Superior temporal gyrus (tissue), 1 donor: ENCODE results near the gene MRPL4.
A peak's percentile ranks its signal among the peaks of the same experiment; 100 is the strongest.
"Not testable (repeated sequence)": the region's sequence is repeated elsewhere in the genome, so short reads cannot be mapped to it uniquely, and the experiment has no call there.

Experiments
- DNase-seq: peaks from one replicate; pipeline ENCODE4 v3.0.0-alpha.2; 2016; ENCODE audit errors: extremely low spot score

MRPL4 gene

GRCh38 chr19:10230173-10230860, 21.7 kb upstream of the MRPL4 start:
- no peak for DNase-seq

DNA sequence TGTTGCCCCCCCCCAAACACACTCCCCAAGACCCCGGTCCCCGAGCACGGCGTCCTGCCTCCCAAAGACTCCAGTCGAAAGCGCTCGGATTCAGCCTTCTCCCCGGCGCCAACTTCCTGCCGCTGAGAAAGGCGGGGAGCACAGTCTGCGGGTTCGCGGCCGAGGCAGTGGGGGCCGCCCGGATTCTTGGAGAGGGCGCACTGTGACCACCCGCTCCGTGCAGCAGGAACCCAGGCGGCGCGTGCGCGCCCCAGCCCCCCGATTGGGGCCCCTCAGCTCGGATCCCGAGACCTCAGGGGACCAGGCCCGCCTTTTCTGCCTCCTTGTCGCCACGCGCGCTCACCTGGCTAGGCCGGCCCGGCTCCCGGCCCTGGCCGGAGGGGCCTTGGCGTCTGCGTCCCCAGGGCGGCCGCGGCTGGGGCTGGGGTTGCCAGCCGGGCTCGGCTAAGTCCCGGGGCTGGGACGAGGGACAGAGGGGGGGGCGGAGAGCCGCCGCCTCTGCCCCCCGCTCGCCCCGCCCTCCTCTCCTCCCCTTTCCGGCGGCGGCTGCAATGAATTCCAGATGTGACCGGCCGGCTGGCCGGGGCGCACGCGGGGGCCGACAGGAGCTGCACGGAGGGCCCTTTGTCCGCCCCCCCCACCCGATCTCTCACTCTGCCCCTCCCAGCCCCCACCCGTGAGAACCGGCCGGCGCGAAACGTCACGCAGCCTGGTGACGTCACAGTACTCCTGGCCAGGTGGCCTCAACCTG, 21.0 kb upstream of the MRPL4 start, which contains the start of gene S1PR2:
Gene S1PR2, minus strand, starts transcription at position 471 of the 751 bp plus-strand sequence. CDS start 6,426 bp downstream, outside the sequence.
- no peak for DNase-seq

DNA sequence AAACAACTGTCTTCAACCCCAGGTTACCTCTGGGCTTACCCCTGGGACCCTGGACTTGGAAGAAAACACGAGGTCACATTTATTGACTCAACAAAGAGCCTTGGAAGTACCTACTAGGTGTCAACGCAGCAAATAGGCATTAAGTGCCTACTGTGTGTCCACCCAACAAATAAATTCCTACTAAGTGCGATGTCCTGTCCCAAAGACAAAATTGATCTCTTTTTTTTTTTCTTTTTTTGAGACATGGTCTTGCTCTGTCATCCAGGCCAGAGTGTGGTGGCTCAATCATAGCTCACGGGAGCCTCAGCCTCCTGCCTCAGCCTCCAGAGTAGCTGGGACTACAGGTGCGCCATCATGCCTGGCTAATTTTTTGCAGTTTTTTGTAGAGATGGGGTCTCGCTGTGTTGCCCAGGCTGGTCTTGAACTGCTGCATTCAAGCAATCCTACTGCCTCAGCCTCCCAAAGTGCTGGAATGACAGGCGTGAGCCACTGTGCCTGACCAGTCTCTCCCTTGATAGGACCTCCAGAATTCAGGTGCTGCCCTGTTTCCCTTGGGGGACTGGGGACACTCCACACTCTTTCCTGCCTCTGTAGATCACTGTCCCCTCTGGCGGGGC, 20.3 kb upstream of the MRPL4 start:
- no peak for DNase-seq

DNA sequence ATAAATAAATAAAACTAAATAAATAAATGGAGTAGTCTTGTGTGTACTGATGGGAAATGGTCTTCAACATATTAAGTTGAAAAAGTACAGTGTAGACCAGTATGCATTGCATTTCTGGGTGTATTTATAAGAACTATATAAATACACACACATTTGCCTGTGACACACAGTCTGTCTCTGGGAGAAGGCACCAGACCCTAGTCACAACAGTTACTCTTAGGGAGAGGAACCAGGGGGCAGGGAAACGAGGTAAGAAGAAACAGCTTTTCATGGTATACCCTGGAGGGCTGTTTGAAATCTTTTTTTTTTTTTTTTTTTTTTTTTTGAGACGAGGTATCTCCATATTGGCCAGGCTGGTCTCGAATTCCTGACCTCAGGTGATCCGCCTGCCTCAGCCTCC, 18.1 kb upstream of the MRPL4 start:
- no peak for DNase-seq

DNA sequence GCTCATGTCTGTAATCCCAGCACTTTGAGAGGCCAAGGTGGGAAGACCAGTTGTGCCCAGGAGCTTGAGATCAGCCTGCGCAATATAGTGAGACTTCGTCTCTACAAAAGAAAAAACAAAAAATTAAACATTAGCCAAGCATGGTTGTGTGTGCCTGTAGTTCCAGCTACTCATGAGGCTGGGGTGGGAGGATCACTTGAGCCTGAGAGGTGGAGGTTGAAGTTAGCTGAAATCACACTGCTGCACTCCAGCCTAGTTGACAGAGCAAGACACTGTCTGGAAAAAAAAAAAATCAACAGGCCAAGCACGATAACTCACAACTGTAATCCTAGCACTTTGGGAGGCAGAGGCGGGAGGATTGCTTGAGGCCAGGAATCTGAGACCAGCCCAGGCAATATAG, 17.0 kb upstream of the MRPL4 start:
- no peak for DNase-seq

DNA sequence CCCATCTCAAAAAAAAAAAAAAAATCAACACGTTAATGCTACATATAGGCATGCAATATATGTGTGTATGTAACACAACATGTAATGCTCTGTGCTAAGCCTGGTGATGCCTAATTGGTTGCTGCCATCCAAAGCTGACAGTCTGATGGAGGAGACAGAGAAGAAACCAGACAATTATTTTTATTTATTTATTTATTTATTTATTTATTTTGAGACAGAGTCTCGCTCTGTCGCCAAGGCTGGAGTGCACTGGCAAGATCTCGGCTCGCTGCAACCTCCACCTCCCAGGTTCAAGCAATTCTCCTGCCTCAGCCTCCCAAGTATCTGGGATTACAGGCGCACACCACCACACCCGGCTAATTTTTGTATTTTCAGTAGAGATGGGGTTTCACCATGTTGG, 16.6 kb upstream of the MRPL4 start:
- not testable (repeated sequence) for DNase-seq

DNA sequence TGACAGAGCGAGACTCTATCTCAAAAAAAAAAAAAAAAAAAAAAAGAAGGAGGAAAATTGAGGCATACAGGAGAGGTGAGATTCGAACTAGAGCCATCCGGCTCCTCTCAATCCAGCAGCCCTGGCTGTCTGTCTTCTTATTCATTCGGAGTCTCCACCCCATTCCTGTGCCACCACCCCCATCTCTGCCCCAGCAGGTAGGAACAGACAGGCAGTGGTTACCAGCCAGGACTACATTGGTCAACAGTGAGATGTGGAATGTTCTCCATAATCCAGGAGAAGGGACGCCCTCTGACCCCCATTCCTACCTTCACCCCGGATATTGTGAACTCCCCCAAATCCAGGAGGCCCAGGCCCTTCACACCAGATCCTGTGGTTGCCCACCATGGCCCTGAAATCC, 14.3 kb upstream of the MRPL4 start:
- DNase-seq = no peak

DNA sequence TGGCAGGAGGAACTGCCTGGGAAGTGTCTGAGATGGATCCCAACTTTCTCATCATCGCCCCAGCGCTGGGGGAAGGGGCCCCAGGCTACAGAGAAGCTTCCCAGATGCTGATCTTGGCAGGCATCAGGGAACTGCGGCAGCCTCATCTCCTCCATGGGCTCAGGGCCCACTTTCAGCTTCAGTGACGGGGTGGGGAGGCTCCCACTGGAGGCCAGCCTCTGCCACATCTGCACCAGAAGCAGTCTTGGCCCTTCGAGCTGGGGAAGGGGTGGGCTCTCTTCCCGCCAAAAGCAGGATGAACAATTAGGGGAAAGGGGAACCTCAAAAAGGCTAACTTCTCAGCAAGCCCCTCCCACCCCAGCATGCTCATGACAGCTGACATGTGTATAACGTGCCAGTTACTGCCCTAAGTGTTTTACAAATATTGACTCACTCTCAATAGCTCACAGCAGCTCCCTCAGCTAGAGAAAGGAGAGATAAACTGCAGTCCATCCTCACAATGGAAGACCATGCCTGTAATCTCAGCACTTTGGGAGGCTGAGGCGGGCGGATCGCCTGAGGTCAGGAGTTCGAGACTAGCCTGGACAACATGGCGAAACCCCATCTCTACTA, 13.7 kb upstream of the MRPL4 start:
- no peak for DNase-seq

GRCh38 chr19:10241826-10242449, 10.1 kb upstream of the MRPL4 start:
- not testable (repeated sequence) for DNase-seq

- no peak for DNase-seq
Measured at GRCh38 chr19:10243606-10244005, 8.4 kb upstream of the MRPL4 start.

- DNase-seq = no peak
Measured at GRCh38 chr19:10245189-10245939, 6.7 kb upstream of the MRPL4 start.

DNA sequence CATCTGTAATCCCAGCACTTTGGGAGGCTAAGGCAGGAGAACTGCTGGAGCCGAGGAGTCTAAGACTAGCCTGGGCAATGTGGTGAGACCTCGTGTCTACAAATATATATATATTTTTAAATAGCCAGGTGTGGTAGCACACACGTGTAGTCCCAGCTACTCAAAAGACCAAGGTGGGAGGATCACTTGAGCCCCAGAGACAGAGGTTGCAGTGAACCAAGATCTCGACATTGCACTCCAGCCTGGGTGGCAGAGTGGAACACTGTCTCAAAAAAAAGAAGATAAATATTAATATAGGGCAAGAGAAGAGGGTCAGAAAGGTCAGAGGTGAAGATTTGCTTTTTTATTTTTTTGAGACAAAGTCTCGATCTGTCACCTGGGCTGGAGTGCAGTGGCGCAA, 5.5 kb upstream of the MRPL4 start:
- no peak for DNase-seq

GRCh38 chr19:10252707-10253106, 693 bp downstream of the MRPL4 start:
- no peak for DNase-seq

DNA sequence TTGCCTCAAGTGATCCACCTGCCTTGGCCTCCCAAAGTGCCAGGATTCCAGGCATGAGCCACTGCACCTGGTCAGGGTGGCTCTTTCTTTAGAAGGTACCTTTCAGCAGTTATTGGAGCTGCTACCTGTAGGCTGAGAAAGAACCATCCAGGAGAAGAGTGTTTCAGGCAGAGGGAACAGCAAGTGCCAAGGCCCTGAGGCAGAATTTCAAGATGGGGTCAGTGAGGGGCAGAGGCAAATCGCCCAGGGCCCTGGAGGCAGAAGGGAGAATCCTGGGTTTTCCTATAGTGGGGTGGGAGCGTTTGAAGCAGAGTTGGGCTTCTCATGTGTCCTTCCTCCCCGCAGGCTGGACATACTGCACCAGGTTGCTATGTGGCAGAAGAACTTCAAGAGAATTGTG, 2.2 kb downstream of the MRPL4 start:
- no peak for DNase-seq

- no peak for DNase-seq
Measured at GRCh38 chr19:10255358-10255757, 3.3 kb downstream of the MRPL4 start.

GRCh38 chr19:10256551-10256950, 4.5 kb downstream of the MRPL4 start:
- DNase-seq = no peak

DNA sequence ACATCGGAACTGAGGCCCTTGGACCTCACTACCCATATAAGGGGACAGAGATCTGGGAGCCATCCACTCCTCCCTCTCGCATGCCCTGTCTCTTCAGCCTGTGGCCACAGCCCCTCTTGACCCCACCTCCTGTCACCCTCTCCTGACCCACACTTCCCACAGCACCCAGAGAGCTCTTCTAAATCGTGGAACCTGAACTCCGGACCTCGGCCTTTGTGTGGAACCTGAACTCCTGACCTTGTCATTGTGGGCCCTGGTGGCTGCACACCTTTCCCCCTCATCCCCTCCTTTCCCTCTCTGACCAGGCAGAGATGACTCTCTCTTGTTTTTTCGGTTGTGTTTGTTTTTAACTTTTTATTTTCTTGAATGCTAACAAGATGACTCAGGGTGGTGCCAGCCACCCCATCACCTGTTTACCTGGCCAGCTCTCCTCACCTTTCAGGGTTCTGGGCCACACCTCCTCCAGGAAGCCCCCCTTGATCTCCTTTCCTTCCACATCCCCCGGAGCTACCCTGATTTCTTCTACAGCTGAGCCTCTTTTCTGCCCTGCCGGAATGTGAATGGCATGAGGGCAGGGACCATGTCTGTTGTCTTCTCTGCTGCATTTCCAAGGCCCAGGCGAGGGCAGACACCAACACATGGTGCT, 5.1 kb downstream of the MRPL4 start:
- DNase-seq = no peak

- DNase-seq = no peak
Measured at GRCh38 chr19:10258080-10258710, 6.2 kb downstream of the MRPL4 start.

- DNase-seq = peak; percentile 81
Measured at GRCh38 chr19:10259162-10259905, 7.3 kb downstream of the MRPL4 start.
